GM12878 (cell line): ENCODE results near the gene PNLIPRP2.

Experiments used
- ATF3 ChIP-seq: IDR thresholded peaks from 2 replicates; pipeline ENCODE4 v1.6.1; 2011; ENCODE audit warnings: low read depth, mild to moderate bottlenecking, low read length, moderate library complexity, borderline replicate concordance; ENCODE audit errors: extremely low read depth
- CTCF ChIP-seq, 3 experiments: IDR thresholded peaks in 2 of 3; conservative IDR thresholded peaks in 1 of 3; 2 replicates each; pipeline ENCODE4 v1.5.1; 2011; ENCODE audit warnings: low read depth in 3 of 3, low read length in 3 of 3, mild to moderate bottlenecking in 3 of 3, control low read depth in 2 of 3, moderate library complexity in 2 of 3, inconsistent platforms in 1 of 3, mixed read lengths in 1 of 3; ENCODE audit not compliant: control insufficient read depth in 2 of 3, insufficient read depth in 1 of 3; ENCODE audit errors: extremely low read depth in 1 of 3
- EZH2 ChIP-seq: IDR thresholded peaks from 2 replicates; pipeline ENCODE4 v1.6.1; 2012; ENCODE audit warnings: low read depth, mild to moderate bottlenecking, control low read depth, inconsistent platforms, low read length, borderline replicate concordance; ENCODE audit not compliant: control insufficient read depth
- REST ChIP-seq: IDR thresholded peaks from 2 replicates; pipeline ENCODE4 v1.6.1; 2012; ENCODE audit warnings: mild to moderate bottlenecking, low read depth, low read length
- TCF7 ChIP-seq: IDR thresholded peaks from 2 replicates; pipeline ENCODE4 v1.6.1; 2014; ENCODE audit warnings: antibody characterized with exemption, borderline replicate concordance

- TF ChIP-seq EZH2: no peak
- no peak for TF ChIP-seq REST
- no peak for TF ChIP-seq TCF7
- no peak for TF ChIP-seq ATF3
- TF ChIP-seq CTCF (IDR thresholded peaks at IDR 0.05 in 2 of 3, conservative IDR thresholded peaks at IDR 0.05 in 1 of 3; ENCODE audit: control insufficient read depth in 2 of 3, extremely low read depth in 1 of 3, insufficient read depth in 1 of 3, low read depth in 3 of 3, low read length in 3 of 3): no peak
These were observed 25.7 kb downstream of the PNLIPRP2 start for GRCh38 chr10:116646502-116646901.
